ENCODE results near the gene COL27A1.

COL27A1 gene

DNA sequence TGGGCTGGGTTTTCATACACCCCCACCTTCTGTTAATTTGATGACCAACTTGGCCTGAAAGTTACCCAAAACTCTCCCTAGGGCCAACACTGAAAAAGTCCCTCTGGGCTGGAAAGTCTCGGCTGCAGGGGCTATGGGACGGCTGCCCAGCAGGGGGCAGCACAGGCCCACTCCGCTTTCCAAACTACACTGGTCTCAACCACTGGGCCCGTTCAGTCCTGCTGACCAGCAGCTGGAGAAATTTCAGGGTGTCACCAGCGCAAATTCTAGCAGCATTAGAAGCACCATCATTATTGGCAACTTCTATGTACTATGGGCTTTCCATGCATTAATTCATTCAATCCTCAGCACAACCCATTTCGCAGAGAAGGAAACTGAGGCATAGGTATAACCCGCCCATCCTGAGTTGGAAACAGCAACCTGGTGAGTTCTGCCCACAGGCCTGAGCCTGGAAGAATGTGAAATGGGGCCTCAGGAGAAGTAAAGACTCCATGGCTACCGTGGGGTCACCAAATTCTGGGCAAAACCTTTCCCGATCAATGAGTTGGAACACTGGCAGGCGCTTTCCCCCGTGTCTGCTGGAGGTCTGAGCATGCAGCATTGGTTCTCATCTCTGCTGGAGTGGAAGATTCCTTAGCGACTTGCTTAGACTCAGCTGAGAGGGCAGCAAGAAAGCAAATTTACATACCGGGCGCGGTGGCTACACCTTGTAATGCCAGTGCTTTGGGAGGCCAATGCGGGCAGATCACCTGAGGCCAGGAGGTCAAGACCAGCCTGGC, 184.0 kb downstream of the COL27A1 start:
- peak; percentile 15 to 49 for DNase-seq (ENCODE audit: low read depth in 2 of 2)

DNA sequence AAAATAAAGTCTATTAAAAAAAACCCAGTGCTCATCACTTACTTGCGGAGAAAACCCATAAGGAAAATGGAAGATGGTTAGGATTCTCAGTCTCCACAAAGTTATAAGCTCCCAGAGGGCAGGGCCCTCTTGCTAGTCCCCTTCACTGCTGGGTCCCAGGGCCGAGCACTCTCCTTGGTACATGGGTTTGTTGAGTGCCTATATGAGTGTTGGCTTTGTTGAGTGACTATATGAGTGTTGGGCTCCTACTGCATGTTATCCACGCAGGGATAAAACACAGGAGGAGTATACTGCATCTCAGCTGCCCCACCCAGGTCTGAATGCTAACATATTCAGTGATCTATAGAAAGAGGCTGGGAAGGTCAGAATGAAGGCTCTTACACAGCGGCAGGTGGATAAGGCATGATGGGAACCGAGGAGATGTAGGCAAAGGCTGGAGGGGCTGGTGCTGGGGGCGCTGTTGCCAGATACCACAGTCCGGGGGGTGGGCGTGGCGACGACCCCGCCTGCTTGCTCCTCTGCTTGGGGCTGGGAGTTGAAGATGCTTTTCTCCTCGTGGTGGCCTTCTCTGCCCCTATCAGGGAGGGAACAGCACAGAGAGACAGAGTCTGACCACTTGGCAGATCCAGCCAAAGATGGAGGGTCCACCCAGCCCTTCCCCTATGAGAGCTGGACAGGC, 186.0 kb downstream of the COL27A1 start:
- DNase-seq (ENCODE audit: low read depth in 2 of 2): no peak

GRCh38 chr9:114341991-114342390, 186.7 kb downstream of the COL27A1 start:
- DNase-seq (ENCODE audit: low read depth in 2 of 2): no peak

DNA sequence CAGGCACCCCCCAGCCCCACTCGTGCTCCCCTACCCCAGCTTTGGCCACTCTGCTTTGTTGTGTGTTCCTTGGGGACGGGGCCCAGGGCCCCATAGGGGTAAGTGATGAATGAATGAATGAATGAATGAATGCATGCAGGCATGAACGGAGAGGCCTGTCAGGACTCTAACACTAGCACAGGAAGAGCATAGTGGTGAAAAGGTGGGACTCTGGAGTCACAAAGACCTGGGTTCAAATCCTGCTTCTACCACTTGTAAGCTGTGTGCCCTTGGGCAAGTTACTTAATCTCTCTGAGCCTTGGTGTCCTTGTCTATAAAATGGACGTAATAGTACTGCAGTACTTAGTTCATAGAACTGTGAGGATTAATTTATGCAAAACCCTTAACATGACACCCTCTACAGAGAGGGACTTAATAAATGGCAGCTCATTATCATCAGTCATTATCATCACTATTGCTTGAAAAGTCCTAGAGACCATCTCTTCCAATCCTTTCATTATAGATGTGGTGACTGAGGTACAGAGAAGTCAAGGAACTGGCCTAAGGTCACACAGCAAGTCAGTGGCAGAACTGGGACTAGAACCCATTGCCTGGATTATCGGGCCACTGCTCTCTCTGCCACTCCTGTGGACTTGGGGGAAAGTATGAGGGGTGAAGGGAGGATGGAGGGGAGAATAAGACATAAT, 187.6 kb downstream of the COL27A1 start:
- no peak for DNase-seq (ENCODE audit: low read depth in 2 of 2)

GRCh38 chr9:114343471-114344187, 188.3 kb downstream of the COL27A1 start:
- no peak for DNase-seq (ENCODE audit: low read depth in 2 of 2)

DNA sequence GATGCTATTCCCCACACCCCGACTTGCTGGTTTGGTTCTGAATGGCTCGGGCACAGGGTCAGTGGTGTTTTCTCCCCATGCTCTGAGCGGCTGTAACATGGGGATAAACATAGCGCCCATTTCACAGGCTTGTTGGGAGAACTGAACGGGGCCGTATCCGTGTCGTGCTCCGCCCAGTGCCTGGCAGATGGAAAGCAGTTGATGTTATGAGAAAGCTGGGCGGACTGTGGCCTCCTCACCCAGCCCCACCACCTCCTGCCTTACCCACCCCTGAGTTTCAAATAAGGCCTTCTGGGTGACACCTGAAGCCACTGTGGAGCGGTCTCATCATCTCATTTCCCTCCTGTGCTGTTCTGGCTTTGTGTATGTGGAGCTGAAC, 188.8 kb downstream of the COL27A1 start:
- DNase-seq (ENCODE audit: low read depth in 2 of 2): no peak

DNA sequence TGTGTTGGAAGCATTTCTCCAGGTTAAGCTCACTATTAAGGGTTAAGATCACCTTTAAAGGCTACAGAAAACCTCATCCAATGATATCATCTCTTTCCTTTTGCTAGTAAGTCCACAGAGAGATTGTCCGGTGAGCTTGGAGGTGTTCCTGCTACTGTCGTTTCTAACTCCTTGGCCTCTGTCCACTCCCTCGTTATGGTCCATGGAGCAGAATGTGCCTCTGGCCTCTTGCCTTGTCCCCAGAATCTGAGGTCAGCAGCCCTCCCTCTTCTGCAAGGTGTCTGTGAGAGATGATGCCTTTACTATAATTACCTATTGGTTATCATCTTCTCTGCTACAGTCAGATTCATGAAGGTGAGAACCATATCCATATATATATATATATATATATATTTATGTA, 189.4 kb downstream of the COL27A1 start:
- no peak for DNase-seq (ENCODE audit: low read depth in 2 of 2)

DNA sequence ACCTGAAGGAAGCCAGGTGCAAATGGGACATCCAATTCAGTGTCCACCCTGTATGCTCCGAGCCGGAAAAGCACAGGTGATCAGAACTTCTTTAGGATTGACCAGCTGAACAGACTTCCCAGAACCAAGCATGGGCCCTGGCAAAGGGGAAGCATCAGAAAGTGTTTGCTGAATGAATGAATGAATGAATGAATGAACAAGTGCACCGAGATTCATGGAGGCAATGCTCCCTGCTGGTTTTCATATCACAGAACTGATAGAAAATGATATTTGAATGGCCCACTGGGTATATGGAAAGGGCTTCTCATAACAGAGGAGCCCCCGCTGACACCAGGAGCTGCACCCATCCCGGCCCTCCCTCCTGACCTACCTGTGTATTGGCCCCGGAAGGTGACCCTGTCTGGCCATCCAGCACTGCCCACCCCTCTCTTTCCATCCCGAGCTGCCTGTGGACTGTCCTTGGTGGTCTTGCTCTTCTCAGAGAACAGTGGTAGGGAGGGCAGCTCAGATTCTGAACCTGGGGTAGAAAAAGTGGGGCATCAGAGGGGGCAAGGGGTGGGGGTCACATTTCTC, 190.2 kb downstream of the COL27A1 start:
- no peak for DNase-seq (ENCODE audit: low read depth in 2 of 2)

DNA sequence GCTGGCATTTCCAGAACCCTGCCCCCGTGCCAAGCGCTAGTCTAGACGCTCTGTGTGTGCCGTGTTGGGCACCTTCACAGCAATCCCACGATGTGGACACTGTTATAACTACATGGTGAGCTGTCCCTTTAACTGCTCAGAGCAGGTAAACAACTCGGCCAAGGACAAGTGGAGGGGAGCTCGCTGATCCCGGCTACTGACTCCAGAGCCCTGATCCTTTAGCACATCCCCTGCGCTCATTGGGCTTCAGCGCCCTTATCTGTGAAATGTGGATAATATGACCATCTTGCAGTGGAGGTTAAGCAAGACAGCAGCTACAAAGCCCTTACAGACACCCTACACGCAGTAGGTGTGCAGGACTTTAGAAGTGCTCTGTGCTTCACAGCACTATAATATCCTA, 190.8 kb downstream of the COL27A1 start:
- DNase-seq (ENCODE audit: low read depth in 2 of 2): no peak

GRCh38 chr9:114347675-114348074, 192.3 kb downstream of the COL27A1 start:
- DNase-seq (ENCODE audit: low read depth in 2 of 2): no peak

DNA sequence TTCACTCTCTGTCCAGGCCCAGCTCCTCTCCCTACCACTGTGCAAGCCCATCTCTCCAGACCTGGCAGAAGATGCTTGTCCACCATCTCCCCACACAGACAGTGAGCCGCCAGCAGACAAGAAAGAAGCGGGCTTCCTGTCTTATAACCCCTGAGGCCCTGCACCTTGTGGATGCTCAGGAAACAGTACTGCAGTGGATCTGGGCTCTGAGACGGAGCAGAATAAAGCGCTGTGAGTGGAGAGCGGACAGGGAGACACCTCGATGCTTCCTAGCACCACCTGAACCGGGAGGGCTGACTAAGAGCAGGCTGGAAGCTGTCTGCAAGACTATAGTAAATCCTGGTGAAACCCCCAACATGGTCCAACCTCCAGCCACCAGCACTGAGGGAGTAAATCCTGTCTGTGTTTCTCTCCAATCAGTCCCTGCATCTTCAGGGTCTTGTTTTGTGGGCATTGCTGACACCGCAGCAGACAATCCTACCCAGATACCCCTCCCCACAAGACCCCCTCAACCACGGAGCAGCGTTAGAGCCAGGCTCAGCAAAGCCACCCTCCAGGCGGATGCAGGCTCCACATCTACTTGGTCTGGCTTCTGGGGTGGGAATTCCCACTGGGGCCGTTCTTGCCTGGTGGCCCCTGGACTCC, 193.0 kb downstream of the COL27A1 start:
- no peak for DNase-seq (ENCODE audit: low read depth in 2 of 2)

DNA sequence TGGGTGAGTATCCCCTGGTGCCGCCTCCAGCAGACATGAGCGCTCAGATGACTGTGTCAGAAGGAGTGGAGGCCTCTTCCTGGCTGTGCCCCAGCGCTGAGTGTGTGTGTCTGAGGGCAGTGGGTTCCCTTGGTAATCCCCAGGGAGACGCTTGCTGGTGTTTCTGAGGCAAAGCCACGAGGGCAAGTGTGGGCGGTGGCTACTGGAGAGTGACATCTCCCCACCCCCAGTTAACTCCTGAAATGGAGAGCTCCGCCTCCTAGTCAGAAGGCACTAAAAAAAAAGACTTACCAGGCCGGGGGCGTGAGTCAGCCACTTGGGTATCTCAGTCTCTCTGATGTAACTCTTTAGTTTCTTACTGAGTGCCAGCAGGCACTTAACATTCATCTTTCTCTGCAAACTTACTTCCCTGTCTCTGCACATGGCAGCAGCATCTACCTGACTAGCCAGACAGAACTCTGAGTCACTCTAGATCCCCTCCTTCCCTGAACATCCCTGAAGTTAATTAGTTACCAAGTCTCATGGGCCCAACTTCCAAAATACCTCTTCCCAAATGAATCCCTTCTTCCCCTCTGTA, 193.7 kb downstream of the COL27A1 start:
- peak; percentile 19 to 71 for DNase-seq (ENCODE audit: low read depth in 2 of 2)

- DNase-seq (ENCODE audit: low read depth in 2 of 2): no peak
These were observed 194.6 kb downstream of the COL27A1 start for GRCh38 chr9:114349713-114350480.

GRCh38 chr9:114350636-114351401, 195.5 kb downstream of the COL27A1 start:
- no peak for DNase-seq (ENCODE audit: low read depth in 2 of 2)

GRCh38 chr9:114351932-114352331, 196.6 kb downstream of the COL27A1 start:
- no peak for DNase-seq (ENCODE audit: low read depth in 2 of 2)

DNA sequence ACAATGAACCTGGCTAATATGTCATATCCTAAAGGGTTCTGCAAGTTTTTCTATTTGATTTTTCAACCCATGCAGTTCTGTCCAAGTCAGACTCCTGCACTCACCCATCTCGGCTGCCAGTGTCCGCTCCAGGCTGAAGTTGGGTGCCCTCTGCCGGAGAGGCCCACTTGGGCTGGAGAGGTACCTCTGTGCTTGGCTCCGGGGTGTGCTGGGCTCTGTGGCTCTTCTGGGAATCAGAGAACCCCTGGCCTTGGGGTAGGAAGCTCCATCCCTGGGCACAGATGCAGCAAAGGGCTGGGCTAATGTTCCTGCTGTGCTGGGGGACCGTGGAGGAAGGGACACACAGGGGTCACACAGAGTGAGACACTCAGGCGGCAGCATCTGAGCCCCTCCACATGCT, 200.5 kb downstream of the COL27A1 start:
- no peak for DNase-seq (ENCODE audit: low read depth in 2 of 2)

GRCh38 chr9:114356792-114357191, 201.5 kb downstream of the COL27A1 start:
- DNase-seq (ENCODE audit: low read depth in 2 of 2): no peak

GRCh38 chr9:114357360-114357759, 202.0 kb downstream of the COL27A1 start:
- no peak for DNase-seq (ENCODE audit: low read depth in 2 of 2)

DNA sequence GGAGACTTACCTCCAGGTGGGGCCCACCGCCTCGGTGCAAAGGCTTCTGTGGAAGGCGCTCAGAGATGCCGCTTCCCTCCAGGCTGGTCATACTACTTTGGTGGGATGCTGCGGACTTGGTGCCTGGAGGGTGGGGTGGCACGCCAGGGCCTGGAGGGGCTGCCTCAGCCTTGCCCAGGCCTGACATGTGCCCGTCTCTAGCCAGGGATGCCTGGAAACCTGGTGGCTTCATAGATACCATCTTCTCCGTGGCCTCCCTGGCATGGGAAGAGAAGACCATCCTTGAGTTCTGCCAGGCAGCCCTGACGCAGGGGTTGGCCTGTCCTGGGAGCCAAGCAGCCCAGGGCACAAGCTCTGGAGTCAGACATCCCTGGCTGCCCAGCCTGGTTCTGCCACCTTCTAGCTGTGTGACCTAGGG, 202.6 kb downstream of the COL27A1 start:
- no peak for DNase-seq (ENCODE audit: low read depth in 2 of 2)
